IMR-90 (cell line): ENCODE results near the gene EFHD1.
A peak's percentile ranks its signal among the peaks of the same experiment; 100 is the strongest.

ENCODE experiments used
- BHLHE40 ChIP-seq: fragments of 150-350 bp; IDR thresholded peaks from 2 replicates; pipeline ENCODE4 v1.6.1; 2016; ENCODE audit warnings: mild to moderate bottlenecking, low read depth, low read length
- CTCF ChIP-seq: conservative IDR thresholded peaks from 2 replicates; pipeline ENCODE4 v1.5.1; 2012; ENCODE audit warnings: mild to moderate bottlenecking, low read depth, low read length, improper control_type of control experiment
- ELK1 ChIP-seq: fragments of 150-350 bp; IDR thresholded peaks from 2 replicates; pipeline ENCODE4 v1.6.1; 2016; ENCODE audit warnings: low read depth, mild to moderate bottlenecking, low read length, moderate library complexity, borderline replicate concordance
- FOS ChIP-seq: fragments of 150-350 bp; IDR thresholded peaks from 2 replicates; pipeline ENCODE4 v1.6.1; 2016; ENCODE audit warnings: low read depth, low read length
- MAFK ChIP-seq: IDR thresholded peaks from 2 replicates; pipeline ENCODE4 v1.6.1; 2012; ENCODE audit warnings: low read depth, low read length, improper control_type of control experiment
- MAZ ChIP-seq: IDR thresholded peaks from 2 replicates; pipeline ENCODE4 v1.6.1; 2012; ENCODE audit warnings: low read depth, mild to moderate bottlenecking, low read length, improper control_type of control experiment, moderate library complexity, borderline replicate concordance
- MXI1 ChIP-seq: IDR thresholded peaks from 2 replicates; pipeline ENCODE4 v1.6.1; 2012; ENCODE audit warnings: low read depth, mild to moderate bottlenecking, low read length, moderate library complexity, borderline replicate concordance
- NFE2L2 ChIP-seq: fragments of 150-350 bp; IDR thresholded peaks from 2 replicates; pipeline ENCODE4 v1.6.1; 2016; ENCODE audit warnings: low read depth, mild to moderate bottlenecking, low read length
- POLR2A ChIP-seq: IDR thresholded peaks from 2 replicates; pipeline ENCODE4 v1.6.1; 2012; ENCODE audit warnings: mild to moderate bottlenecking, low read depth, low read length
- RAD21 ChIP-seq: IDR thresholded peaks from 2 replicates; pipeline ENCODE4 v1.6.1; 2012; ENCODE audit warnings: low read length, improper control_type of control experiment
- RCOR1 ChIP-seq: IDR thresholded peaks from 2 replicates; pipeline ENCODE4 v1.6.1; 2012; ENCODE audit warnings: mild to moderate bottlenecking, low read length, improper control_type of control experiment; ENCODE audit not compliant: insufficient replicate concordance
- SMC3 ChIP-seq: fragments of 150-350 bp; IDR thresholded peaks from 2 replicates; pipeline ENCODE4 v1.6.1; 2016; ENCODE audit warnings: low read depth, mild to moderate bottlenecking, antibody characterized with exemption, low read length, moderate library complexity
- USF2 ChIP-seq: fragments of 150-350 bp; IDR thresholded peaks from 2 replicates; pipeline ENCODE4 v1.6.1; 2017; ENCODE audit warnings: mild to moderate bottlenecking, antibody characterized with exemption, low read length, low read depth

GRCh38 chr2:232588680-232589585 is 44.5 kb upstream of the EFHD1 start:
- TF ChIP-seq POLR2A, result no peak
- TF ChIP-seq FOS, result no peak
- no peak for TF ChIP-seq CTCF
- no peak for TF ChIP-seq USF2
- no peak for TF ChIP-seq RCOR1
- no peak for TF ChIP-seq BHLHE40
- peak; percentile 94 for TF ChIP-seq NFE2L2
- peak; percentile 71 for TF ChIP-seq MAFK
- no peak for TF ChIP-seq MAZ
- no peak for TF ChIP-seq ELK1
- no peak for TF ChIP-seq RAD21
- TF ChIP-seq MXI1, result no peak
- TF ChIP-seq SMC3, result no peak
